ENCODE results near the gene SNAI1.

Gene SNAI1

DNA sequence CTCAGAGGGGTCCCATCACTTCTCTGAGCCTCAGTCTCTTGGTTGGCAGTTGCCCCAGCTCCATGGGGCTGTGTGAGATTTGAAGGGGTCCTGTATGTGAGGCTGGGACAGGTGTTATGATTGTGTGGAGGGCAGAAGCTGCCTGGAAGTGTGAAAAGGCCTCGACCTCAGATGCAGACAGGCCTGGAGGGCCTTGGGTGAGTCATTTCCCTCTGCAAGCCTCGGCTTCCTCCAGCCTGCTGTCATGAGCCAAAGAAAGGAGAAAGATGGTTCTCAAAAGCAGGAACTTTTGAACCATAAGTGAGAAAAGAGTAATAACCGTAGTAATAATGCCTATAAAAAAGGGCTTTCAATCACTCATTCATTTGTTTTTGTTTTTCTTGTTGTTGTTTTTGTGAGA, 37.5 kb downstream of the SNAI1 start:
- TF ChIP-seq, protein P1, sequence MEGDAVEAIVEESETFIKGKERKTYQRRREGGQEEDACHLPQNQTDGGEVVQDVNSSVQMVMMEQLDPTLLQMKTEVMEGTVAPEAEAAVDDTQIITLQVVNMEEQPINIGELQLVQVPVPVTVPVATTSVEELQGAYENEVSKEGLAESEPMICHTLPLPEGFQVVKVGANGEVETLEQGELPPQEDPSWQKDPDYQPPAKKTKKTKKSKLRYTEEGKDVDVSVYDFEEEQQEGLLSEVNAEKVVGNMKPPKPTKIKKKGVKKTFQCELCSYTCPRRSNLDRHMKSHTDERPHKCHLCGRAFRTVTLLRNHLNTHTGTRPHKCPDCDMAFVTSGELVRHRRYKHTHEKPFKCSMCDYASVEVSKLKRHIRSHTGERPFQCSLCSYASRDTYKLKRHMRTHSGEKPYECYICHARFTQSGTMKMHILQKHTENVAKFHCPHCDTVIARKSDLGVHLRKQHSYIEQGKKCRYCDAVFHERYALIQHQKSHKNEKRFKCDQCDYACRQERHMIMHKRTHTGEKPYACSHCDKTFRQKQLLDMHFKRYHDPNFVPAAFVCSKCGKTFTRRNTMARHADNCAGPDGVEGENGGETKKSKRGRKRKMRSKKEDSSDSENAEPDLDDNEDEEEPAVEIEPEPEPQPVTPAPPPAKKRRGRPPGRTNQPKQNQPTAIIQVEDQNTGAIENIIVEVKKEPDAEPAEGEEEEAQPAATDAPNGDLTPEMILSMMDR (IDR thresholded peaks at IDR 0.05; ENCODE audit: low read depth, low read length) = no peak
- Histone ChIP-seq H3K36me3 (no peaks in the 10 kb centered on the region), H3K9me3 (no peaks in the 10 kb centered on the region), H3K27me3 (no peaks in the 10 kb centered on the region), H3K4me3 (ENCODE audit: low read depth, low read length) (no peak overlapping the region), H3K4me1 (peaks cover 11% of the 10 kb centered on the region)
- DNase-seq = no peak

GRCh38 chr20:50022676-50023075, 39.9 kb downstream of the SNAI1 start:
- TF ChIP-seq, protein P1 (IDR thresholded peaks at IDR 0.05; ENCODE audit: low read depth, low read length) = no peak
- Histone ChIP-seq H3K36me3 (no peaks in the 10 kb centered on the region), H3K4me3 (ENCODE audit: low read depth, low read length) (no peak overlapping the region), H3K9me3 (no peaks in the 10 kb centered on the region), H3K4me1 (no peaks in the 10 kb centered on the region; the same call in none of the 2 replicates), H3K27me3 (no peaks in the 10 kb centered on the region)
- DNase-seq = no peak

GRCh38 chr20:50023116-50023805, 40.5 kb downstream of the SNAI1 start:
- no peak overlapping the region for H3K4me3 ChIP-seq (ENCODE audit: low read depth, low read length)
- no peaks in the 10 kb centered on the region for H3K27me3 ChIP-seq
- TF ChIP-seq, protein P1 (IDR thresholded peaks at IDR 0.05; ENCODE audit: low read depth, low read length) = no peak
- H3K36me3 ChIP-seq = no peaks in the 10 kb centered on the region
- no peak for DNase-seq
- H3K4me1 ChIP-seq = no peaks in the 10 kb centered on the region; the same call in none of the 2 replicates
- no peaks in the 10 kb centered on the region for H3K9me3 ChIP-seq

DNA sequence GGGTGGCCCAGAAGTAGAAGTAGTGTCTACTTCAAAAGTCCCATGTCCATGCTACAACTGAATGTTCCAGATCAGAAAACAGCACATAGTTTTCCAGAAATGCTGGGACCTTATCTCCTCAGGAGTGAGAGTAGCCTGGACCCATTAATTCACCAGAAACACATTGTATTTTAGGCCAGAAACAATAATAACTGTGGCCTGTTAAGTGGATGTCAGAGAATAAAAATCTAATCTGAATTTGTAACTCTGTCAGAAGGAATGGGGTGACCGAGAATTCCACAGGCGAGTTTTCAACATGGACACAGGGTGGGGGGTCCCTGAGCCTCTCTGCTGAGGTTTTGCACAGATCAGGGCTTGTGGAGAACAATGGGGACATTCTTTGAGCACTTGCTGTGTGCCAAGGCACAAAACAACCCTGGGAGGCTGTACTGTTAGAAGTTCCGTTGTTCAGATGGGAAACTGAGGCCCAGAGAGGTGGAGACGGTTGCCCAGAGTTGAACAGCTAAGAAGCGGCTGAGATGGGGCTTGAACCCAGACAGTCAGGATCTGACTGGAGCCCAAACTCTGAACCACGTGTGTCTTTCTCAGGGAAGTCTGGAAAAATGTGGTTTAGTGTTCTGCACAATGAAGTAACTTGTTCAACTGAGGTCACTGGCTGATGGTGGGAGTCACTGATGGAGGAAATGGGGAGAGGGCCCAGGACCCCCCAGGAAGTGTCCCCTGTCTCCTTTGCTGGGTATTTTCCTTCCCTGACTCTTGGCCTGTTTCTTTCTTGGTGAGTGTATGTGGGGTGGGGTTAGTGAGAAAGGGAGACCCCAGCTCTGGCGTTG, 44.2 kb downstream of the SNAI1 start:
- H3K4me1 ChIP-seq = peaks cover 13% of the 10 kb centered on the region
- DNase-seq = no peak
- TF ChIP-seq, protein P1 (IDR thresholded peaks at IDR 0.05; ENCODE audit: low read depth, low read length) = no peak
- no peaks in the 10 kb centered on the region for H3K27me3 ChIP-seq
- H3K9me3 ChIP-seq = no peaks in the 10 kb centered on the region
- H3K4me3 ChIP-seq (ENCODE audit: low read depth, low read length) = no peak overlapping the region
- H3K36me3 ChIP-seq = no peaks in the 10 kb centered on the region

- H3K4me3 ChIP-seq (ENCODE audit: low read depth, low read length) = no peak overlapping the region
- no peaks in the 10 kb centered on the region for H3K27me3 ChIP-seq
- TF ChIP-seq, protein P1 (IDR thresholded peaks at IDR 0.05; ENCODE audit: low read depth, low read length) = no peak
- H3K4me1 ChIP-seq = peaks cover 13% of the 10 kb centered on the region
- H3K36me3 ChIP-seq = no peaks in the 10 kb centered on the region
- no peaks in the 10 kb centered on the region for H3K9me3 ChIP-seq
- DNase-seq = peak; percentile 76
These were observed 44.9 kb downstream of the SNAI1 start for GRCh38 chr20:50027611-50028105.
